HG03571 (cell line): ENCODE results near the gene JHY.

ENCODE experiments used
- ATAC-seq: cut with Tn5 transposase; IDR thresholded peaks from one replicate; pipeline ENCODE4 v1.9.1; 2021; ENCODE audit not compliant: unreplicated experiment

The JHY gene

DNA sequence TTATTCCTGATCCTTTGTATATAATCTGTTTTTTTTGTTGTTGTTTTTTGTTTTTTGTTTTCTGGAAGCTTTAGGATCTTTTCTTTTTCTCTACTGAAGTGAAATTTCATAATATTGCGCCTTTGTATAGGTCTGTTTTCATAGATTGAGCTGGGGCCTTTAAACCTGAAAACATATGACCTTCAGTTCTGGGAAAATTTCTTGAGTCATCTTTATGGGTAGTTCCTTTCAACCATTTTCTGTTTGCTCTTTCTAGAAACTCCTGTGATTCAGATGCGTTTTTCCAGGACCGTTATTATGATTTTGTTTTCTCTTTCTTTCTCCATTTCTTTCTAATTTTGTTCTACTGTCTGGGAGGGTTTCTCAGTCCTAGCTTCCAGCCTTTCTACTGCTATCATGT lies 55.4 kb downstream of the JHY start:
- ATAC-seq = no peak

GRCh38 chr11:122938557-122938956 lies 56.0 kb downstream of the JHY start:
- no peak for ATAC-seq

DNA sequence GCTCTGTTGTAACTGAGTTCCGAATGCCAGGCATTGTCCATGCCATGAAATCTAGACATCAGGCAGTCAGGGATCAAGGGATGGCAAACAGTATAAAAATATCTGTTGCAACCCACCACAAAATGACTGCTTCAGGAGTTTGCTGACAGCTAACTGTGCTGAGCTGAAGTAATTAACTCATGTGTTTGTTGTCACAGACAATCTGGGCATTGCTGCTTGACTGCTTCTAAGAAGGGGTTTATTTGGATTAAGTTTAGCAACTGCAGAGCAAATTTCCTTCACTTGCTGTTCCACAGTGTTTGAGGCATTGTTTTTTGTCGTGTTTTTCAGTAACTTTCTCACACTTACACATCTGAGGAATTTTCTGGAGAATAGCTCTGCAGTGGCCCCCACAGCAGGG lies 68.7 kb downstream of the JHY start:
- ATAC-seq = no peak

DNA sequence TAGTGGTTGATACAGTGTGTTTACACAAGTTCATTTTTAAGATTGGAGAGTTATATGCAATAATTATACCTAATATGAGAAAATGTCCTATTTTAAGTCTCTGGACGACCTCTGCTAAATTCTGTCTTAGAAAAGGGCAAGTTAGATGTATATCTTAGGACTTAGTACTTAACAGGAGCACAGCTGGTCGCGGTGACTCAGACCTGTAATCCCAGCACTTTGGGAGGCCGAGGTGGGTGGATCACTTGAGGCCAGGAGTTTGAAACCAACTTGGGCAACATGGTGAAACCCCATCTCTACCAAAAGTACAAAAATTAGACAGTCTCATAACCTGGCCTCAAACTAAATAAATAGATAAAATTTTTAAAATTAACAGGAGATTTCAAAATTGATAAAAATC lies 71.9 kb downstream of the JHY start:
- ATAC-seq = no peak

DNA sequence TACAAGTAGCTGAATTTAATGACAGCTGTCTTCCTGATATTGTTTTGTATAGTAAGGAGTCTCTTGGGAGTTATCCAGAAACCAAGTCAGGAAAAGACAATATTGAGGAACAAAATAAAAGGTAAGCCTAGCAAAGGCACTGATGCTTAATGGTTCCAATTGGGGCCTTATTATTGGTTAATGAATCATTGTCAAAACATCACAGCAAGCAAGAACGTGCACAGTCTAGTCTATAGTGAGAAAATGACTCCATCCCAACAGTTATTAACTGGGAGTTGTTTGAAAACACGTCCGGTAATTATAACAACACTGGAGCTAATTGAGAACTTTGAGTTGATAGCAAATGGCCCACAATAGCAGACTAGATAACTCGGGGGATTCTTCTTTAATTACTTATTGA lies 81.4 kb downstream of the JHY start:
- no peak for ATAC-seq

- no peak for ATAC-seq
Observed at GRCh38 chr11:122976061-122976733, 93.6 kb downstream of the JHY start.

GRCh38 chr11:122976734-122977469 lies 94.3 kb downstream of the JHY start:
- ATAC-seq = no peak

GRCh38 chr11:122977470-122978298 lies 95.1 kb downstream of the JHY start:
- ATAC-seq = no peak

GRCh38 chr11:122978299-122978620 lies 95.7 kb downstream of the JHY start:
- no peak for ATAC-seq

GRCh38 chr11:122979103-122979814 lies 96.7 kb downstream of the JHY start:
- ATAC-seq = no peak

DNA sequence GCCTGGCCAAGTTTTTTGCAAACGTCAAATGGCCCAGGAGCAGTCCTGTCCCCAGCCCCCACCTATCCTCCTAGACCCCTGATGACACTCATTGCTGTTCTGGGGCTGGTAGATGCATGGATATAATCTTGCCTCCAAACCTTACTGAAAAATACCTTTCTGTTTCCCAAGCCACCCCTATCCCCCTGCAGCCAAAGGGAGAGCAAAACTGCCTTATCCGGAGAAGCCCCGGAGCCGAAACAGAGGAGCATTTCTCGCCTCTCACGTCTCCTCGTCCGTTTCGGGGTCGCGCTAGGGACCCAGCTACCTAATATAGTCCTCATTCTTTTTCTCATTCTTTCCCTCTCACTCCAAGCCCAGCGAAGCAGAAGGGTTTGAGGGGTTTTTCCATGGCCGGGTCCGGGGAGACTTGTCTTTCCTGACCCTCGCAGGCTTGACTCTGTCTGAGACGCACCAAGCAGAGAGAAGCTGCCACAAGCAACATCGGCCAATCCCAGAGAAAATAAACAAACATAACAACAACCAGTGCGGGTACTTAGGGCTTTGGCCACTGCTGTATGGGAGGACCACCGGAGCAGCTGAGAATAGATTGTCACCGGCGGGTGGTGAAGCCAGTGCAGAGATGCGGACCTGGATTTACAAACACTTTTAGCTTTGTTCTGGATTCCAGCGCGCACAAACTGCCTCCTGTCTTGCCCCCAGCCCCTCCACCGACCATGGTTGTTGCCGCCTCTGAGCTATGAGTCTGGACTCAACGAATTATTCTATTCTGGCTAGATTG lies 97.4 kb downstream of the JHY start:
- no peak for ATAC-seq

GRCh38 chr11:122981388-122982264 lies 99.1 kb downstream of the JHY start, which contains the start of gene BSX:
BSX (minus strand) TSS chr11:122981834; CDS start chr11:122981671, 163 bp downstream.
- no peak for ATAC-seq

DNA sequence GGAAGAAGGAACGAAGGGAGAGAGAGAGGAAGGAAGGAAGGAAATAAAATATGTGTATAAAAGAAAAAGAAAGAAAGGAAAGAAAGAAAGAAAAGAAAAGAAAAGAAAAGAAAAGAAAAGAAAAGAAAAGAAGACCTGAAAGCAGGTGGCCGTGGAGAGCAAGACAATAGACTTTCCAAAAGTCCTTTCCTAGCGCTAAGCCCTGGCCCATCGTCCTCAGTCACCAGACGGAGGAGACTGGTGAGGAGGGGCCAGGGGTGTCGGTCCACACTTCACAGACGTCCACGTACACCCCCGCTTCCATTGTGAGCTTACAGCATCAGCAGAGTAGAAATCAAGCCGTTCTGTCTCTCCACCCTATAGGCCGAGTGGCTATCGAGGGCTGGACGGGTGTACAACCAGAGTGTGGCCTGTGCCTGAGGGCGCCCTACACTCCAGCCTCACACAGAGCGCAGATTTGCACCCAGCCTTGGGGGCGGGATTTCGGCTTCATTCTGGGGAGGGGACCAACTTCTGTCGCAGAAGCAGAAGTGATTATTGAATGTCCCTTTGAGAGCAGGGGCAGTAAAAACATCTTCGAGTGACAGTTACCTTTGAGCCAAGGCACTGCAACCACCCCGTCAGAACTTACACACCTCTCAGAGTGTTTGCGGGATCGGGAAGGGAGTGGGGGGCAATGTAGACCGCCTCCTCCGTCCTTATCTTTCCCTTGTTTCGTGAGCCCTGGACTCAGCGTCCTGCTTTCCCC lies 101.1 kb downstream of the JHY start:
- ATAC-seq = no peak

GRCh38 chr11:122984186-122985011 lies 101.8 kb downstream of the JHY start:
- ATAC-seq = no peak

- no peak for ATAC-seq
Observed at GRCh38 chr11:122995526-122995925, 113.0 kb downstream of the JHY start.

GRCh38 chr11:122998727-122999366 lies 116.3 kb downstream of the JHY start:
- ATAC-seq = no peak

GRCh38 chr11:123000721-123001120 lies 118.2 kb downstream of the JHY start:
- ATAC-seq = no peak
